HG03575 (cell line): ENCODE measurements around the gene PLGRKT.
"Not testable (repeated sequence)": the region's sequence is repeated elsewhere in the genome, so short reads cannot be mapped to it uniquely, and the experiment has no call there.

Experiments
- ATAC-seq: cut with Tn5 transposase; IDR thresholded peaks from one replicate; pipeline ENCODE4 v1.9.1; 2021; ENCODE audit not compliant: unreplicated experiment, insufficient number of reproducible peaks, low FRiP score; ENCODE audit errors: extremely low read depth

The PLGRKT gene

GRCh38 chr9:5338992-5339981, 98.4 kb downstream of the PLGRKT start, which contains the start of gene RLN1:
Gene RLN1, minus strand, starts transcription at chr9:5339876. Its CDS starts 130 bp downstream, at chr9:5339746.
- ATAC-seq, result peak; percentile 74

DNA sequence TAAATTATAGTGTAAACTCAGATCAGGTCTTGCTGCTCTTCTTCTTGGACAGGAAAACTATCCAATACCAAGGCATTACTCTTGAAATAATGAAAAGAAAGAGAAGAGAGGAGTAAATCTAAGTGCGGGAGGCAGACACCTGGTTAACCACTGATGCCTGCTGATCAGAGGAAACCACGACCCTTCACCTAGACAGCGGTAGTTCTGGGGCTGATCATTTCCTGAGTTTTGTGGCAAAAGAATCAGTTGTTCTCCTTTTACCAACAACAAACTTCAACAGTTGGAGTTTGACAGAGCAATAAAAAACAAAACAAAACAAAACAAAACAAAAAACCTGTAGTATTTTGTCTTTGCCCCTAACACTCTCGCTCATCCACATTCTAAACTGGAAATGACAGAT, 101.0 kb downstream of the PLGRKT start:
- no peak for ATAC-seq

DNA sequence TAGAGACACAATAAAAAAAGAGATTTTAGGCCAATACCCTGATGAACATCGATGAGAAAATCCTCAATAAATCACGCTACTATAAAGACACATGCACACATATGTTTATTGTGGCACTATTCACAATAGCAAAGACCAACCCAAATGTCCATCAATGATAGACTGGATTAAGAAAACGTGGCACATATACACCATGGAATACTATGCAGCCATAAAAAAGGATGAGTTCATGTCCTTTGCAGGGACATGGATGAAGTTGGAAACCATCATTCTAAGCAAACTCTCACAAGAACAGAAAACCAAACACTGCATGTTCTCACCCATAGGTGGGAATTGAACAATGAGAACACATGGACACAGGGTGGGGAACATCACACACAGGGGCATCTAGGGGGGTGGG, 106.4 kb downstream of the PLGRKT start:
- ATAC-seq, result not testable (repeated sequence)

DNA sequence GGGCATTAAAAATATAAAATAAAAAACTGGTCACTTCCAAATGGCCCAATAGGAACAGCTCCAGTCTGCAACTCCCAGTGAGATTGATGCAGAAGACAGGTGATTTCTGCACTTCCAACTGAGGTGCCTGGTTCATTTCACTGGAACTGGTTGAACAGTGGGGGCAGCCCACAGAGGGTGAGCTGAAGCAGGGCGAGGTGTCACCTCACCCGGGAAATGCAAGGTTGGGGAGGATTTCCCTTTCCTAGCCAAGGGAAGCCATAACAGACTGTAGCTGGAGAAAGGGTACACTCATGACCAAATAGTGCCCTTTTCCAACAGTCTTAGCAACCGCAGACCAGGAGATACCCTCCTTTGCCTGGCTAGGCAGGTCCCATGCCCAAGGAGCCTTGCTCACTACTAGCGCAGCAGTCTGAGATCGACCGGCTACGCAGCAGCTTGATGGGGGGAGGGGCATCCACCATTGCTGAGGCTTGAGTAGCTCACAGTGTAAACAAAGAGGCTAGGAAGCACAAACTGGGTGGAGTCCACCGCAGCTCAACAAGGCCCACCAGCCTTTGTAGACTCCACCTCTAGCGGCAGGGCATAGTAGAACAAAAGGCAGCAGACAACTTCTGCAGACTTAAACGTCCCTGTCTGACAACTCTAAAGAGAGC, 110.7 kb downstream of the PLGRKT start:
- ATAC-seq, result no peak

GRCh38 chr9:5326187-5326586, 111.5 kb downstream of the PLGRKT start:
- no peak for ATAC-seq

GRCh38 chr9:5321601-5322000, 116.1 kb downstream of the PLGRKT start:
- ATAC-seq, result not testable (repeated sequence)

- no peak for ATAC-seq
Measured at GRCh38 chr9:5321058-5321457, 116.7 kb downstream of the PLGRKT start.

- ATAC-seq, result not testable (repeated sequence)
Measured at GRCh38 chr9:5316406-5316805, 121.3 kb downstream of the PLGRKT start.

GRCh38 chr9:5315187-5315923, 122.4 kb downstream of the PLGRKT start:
- no peak for ATAC-seq

DNA sequence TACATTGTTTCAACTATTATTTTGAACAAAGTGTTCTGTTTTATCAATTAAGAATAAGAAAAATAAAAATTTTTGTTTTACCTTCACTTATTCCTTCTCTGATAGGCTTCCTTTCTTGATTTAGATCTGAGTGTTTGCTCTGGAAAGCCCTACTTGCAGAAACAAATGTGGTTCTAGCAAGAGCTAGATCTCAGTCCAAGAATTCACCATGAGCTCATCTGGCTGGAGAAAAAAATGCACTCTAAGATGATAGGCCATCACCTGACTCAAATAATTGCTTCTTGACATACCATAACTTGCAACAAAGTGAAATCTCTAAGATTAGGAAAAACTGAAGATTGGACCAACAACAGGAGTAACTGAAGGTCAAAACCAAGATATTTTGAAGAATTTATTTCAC, 126.9 kb downstream of the PLGRKT start:
- no peak for ATAC-seq
